MV-4-11 (cell line): ENCODE data around the gene RHOJ.
A peak's percentile ranks its signal among the peaks of the same experiment; 100 is the strongest.
"Not testable (repeated sequence)": the region's sequence is repeated elsewhere in the genome, so short reads cannot be mapped to it uniquely, and the experiment has no call there.

Source experiments
- DNase-seq: peaks from one replicate; lab custom pipeline; 2025; lab: John Stamatoyannopoulos, UW

Gene RHOJ

DNA sequence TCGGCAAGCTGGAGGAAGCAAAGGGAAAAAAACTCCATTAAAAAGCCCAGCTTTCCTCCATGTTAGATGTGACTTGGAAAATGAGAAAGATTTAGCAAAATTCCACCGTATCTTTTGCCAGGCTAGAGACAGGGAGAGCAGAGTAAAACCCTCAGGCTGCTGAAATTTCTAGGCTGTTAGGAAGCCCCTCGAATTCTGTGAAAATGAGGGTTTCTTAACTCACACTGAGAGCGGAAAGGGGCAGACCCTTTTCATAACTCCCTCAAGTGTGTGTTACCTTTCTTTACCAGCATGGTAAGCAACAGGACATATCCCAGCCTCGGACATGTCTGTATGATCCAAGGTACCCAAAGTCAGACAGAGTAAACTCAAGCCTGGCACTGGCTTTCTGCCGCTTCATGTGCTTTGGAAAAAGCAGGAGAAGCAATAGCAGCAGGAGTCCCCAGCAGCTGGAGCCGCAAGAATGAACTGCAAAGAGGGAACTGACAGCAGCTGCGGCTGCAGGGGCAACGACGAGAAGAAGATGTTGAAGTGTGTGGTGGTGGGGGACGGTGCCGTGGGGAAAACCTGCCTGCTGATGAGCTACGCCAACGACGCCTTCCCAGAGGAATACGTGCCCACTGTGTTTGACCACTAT lies at the start of gene RHOJ:
RHOJ (plus strand) TSS at position 37 of the 637 bp plus-strand sequence; CDS start at position 464, 427 bp downstream.
- no peak for DNase-seq

DNA sequence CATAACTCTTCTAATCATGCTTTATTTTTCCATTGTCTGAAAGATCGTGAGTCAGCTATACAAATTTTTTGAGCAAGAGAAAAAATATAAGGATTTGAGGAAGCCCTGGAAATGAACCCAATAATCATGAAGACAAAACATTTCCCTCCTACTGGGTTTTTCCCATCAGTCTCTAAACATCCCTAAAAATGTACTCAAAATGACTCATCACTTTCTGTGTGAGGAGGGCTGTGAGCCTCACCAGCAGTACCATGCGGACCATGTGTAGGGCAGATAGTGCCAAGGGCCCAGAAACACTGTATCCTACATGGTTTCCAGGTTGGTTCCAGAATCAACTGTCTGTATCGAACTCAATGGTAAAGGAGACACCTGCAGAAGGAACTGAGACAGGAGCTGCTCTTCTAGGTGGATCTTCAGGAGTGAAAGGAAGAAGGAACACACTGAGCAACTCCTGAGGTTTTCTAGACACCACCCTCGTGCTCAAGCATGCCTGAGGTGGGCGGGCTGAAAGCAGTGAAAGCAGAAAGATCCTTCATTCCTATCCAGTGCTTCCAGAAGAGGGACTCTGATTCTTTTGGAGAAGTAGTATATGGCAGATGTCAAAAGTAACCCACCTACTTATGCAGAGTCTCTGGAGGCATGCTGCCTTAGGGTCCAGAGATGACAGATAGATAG lies 48.6 kb upstream of the RHOJ start:
- no peak for DNase-seq

DNA sequence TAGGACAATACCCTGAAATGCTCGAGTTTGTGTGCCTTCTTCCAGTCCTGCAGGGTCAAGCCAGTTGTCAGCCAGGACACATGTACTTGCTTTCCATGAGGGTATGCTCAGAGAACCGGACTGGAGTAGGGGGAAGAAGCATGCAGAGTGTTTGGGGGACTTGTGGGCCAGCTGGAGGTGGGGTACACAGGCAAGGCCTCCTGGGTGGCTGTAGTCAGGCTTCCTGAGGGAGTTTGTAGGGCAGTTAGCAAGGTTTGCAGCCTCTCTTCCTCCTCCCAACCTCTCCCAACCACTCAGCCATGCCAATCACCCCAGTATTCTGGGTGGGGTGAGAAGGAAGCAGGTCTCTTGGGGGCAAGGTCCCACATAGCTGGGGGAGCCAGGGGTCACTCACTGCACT lies 47.0 kb upstream of the RHOJ start:
- DNase-seq: no peak

DNA sequence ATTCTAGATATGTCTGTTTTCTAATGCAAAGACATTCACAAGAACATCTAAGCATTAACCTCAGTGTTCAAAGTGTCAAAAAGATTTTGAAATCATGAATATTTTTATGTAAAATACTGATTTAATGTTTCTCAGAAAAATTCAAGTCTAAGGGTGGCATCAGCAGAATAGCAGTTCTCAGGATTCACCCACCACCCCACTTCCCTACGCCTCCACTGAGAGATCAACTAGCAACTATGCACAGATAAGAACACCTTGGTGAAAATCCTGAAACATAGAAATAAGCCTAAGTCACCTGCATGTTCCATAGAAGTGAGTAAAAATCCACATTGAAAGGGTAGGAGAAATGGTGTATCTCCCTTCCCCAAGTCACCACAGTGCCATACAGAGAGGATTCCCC lies 40.9 kb upstream of the RHOJ start:
- DNase-seq: no peak

DNA sequence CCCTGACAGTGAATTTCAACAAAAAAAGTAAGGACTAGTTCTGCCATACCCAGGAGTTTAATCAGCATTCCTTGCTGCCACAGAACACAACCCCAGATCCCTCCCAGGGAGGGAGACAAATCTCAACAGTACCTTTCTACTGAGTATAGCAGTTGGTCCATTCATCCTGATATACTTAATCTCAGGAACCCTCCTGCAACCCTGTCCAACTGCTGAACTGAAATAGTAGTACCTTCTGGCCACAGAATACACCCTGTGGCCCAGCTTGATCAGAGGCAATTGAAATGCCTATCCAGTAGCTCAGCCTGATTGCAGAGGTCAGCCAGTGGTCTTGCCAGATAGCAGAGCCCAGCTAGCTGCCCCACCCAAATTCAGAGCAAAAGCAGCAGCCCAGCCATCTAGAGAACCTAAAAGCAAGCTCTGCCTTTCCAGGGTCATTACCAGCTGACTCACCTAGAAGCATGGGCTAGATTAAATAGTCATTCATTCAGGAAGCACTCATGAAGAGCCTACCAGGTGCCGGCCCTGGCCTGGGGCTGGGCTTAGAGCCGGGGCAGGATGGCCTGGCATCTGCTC lies 40.0 kb upstream of the RHOJ start:
- DNase-seq: no peak

DNA sequence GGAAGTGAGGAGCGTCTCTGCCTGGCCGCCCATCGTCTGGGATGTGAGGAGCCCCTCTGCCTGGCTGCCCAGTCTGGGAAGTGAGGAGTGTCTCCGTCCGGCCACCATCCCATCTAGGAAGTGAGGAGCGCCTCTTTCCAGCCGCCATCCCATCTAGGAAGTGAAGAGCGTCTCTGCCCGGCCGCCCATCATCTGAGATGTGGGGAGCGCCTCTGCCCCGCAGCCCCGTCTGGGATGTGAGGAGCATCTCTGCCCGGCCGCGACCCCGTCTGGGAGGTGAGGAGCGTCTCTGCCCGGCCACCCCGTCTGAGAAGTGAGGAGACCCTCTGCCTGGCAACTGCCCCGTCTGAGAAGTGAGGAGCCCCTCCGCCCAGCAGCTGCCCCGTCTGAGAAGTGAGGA lies 39.0 kb upstream of the RHOJ start:
- not testable (repeated sequence) for DNase-seq

DNA sequence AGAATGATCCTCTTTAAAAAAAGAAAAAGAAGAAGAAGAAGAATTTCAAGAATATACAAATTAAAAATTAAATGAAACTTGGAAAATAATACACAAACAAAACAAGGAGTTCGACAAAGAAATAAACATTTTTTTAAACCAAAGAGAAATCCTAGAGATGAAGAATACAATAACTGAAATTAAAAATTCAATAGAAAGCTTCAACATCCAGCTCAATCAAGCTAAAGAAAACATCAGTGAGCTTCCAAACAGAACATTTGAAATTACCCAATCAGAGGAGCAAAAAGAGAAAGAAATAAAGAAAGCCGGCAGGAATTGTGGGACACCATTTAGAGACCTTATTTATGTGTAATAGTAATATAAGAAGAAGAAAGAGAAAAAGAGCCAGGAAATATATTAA lies 37.2 kb upstream of the RHOJ start:
- no peak for DNase-seq

DNA sequence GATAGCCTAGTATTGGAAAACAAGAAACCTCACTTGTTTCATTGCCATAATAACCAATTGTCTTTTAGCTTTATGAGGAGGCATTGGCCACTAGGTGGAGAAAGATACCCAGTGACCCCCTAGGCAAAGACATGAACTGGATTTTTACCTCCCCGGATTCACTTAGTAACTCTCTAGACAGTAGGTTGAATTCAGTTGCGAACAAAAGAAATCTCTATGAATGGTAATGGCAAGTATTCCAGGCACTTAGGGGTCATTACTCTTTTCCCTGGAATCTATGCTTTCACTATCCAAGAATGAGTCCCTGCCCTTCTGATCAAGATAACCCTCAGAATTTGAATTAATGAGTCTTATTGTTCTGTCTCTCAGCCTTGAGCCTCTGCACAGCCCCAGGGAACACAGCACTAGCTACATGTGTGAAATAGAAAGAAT lies 29.5 kb upstream of the RHOJ start:
- no peak for DNase-seq

DNA sequence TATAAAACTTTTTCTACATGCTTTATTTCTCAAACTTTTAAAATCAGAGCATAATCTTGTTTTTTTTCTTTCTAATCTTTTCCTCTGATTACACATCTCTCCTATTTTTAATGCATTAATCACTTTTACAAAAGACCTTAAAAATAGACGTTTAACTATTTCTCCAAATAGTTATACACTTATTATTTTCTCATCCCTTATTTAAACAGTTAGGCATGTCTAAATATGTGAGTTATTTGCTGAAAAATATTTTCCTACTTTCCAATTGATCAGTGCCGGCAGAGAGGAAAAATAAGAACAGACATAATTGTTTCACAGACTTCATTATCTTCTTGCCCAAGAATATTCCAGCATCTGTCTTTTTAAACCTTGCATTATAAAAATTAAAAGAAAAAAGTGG lies 28.7 kb upstream of the RHOJ start:
- no peak for DNase-seq

DNA sequence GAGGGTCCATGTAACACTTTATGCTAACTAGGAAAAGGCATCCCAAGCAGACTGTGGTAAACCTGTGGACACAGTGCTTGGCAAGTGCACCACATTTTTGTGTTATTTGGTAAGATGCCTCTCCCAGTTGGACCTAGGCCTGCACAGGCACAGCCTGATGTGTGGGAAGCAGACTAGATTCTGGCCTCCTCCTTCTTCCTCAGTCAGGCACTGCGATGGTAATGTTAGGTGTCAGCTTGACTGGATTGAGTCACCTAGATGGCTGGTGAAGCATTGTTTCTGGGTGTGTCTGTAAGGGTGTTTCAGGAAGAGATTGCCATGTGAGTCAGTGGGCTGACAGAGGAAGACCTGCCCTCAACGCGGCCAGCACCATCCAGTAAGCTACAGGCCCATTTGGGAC lies 25.3 kb upstream of the RHOJ start:
- no peak for DNase-seq

DNA sequence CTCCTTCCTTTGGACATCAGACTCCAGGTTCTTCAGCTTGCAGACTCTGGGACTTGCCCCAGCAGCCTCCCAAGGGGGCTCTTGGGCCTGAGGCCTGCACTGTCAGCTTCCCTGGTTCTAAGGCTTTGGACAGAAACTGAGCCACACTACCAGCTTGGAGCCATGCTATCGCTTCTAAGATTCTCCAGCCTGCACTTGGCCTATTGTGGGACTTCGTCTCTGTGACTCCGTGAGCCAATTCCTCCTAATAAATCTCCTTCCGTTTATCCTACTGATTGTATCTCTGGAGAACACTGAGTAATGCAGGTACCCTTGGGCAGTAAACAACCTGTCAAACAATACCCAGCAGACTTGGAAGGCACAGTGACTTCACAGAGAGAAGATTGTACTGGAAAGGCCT lies 24.9 kb upstream of the RHOJ start:
- DNase-seq: no peak

DNA sequence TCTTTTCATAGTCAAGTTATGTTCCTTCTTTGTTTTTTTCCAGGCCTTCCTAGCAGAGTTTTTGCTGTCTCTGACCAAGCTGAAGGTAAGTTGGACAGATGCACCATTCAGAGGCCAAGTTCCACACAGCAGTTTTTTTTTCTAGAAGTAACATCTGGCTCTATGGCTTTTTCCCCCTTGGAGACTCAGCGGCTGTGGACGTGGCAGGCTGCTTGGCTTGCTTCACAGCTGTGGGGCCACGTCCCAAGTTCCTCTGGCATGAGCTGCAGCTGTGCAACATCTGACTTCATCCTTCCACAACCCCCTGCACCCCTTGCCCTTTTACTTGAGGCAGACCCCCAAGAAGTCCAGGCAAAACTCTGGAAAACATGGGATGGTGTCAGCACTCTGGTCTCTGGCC lies 24.2 kb upstream of the RHOJ start:
- DNase-seq: no peak

DNA sequence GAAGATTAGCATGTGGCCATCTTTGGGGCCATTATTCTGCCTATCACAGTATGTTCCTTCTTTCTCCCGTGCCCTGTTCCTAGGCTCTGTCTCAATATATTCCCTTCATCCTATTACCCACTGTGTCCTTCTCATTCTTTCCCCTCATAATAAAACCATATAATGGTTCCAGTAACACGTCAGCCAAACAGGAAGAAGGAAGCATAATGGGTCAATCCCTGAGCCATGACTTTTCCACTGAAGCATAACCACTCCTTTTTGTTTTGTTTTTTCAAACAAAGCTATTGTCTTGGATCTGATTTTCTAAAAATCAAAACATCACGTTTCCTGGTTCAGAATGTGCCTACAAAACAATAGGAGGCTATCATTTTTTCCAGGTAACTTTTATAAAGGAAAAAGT lies 21.3 kb upstream of the RHOJ start:
- DNase-seq: no peak

DNA sequence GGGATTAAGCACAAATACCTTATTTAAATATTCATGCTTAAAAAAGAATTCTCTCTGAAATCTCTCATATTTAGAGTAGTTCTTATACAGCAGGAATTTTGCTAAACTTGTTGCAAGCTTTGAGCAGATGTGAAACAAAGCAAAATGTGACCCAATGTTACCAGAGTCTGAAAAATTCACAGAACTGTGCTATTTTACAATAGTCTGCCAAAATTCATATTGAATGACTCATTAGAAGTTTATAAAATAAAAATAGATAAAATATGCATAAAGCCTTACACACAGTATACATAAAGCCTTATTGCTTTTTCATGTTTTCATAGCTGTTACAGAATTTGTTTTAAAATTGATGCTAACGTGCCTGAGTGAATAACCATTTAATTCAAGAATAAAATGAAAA lies 17.8 kb upstream of the RHOJ start:
- no peak for DNase-seq

DNA sequence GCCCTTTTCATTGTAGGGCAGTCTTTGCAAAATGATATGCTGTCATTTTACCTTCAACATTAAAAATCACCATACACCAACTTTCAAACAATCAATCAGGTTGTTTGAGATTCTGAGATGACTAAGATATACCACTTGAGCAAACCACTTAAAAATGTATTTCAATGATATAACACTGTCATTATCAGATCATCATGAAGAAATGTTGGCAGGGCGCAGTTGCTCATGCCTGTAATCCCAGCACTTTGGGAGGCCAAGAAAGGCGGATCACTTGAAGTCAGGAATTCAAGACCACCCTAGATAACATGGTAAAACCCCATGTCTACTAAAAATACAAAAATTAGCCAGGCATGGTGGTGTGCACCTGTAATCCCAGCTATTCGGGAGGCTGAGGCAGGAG lies 13.0 kb upstream of the RHOJ start:
- DNase-seq: no peak

DNA sequence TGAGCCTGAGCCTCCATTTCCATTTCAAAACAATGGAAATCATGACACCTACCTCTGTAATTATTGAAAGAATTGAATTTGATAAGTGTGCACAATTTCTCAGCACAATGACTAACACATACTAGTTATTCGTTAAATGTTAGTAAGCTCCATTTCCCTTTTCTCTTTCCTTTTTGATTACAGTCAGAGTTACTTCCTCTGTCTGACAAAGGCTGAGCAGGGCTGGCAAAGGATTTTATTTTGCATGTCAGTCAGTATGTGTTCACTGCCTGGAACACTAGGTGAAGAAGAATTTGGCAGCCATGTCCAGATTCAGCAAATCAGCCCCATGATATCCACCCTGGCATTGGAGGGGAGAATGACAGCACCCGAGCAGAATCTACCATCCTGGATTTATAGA lies 12.2 kb upstream of the RHOJ start:
- peak; percentile 62 for DNase-seq

DNA sequence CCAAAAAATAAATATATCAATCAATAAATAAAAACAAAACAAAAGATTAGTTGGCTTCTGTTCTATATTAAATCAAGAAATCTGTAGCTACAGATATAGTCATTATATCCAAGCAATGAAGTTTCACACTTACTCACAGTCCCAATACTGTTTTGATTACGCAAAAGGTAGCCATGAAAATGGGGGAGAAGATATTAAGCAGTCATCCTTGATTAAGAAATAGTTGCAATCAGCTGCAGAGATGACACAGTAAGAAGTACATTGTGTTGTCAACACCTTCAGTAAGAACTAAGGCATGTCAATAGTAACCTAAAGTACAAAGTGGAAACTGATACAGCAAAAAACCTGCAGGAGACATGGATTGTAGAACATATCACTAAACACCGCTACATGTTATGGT lies 11.0 kb upstream of the RHOJ start:
- no peak for DNase-seq

DNA sequence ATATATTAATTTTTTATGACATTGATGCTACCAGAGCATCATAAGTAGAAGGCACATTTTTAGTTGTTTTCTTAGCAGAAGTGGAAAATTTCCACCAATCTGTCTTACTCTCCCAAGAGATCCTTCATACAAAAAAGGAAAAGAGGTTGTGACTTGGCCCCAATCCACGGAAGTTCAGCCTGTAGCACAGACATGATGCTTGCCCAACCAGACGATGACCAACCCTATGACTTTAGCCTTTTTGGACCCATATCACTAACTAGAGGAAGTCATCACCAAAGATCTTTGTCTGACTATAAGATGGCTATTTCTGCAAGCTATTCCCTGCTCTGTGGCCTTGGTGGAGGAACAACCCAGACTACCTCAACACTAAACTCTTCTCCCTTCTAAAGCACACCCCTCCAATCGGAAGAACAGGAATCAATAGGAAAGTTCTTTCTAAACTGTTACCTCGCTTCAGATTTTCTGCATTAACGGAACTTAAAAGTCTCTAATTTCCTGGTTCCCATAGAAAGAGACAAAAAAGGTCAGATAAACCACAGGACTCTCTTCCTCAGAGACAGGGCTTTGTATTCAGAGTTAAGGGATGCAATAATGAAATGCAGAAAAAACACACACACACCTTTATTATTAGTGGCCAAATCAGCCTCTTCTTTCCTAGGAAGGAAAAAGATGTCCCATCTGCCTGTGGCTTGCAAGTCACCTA lies 4.1 kb upstream of the RHOJ start:
- DNase-seq: no peak

DNA sequence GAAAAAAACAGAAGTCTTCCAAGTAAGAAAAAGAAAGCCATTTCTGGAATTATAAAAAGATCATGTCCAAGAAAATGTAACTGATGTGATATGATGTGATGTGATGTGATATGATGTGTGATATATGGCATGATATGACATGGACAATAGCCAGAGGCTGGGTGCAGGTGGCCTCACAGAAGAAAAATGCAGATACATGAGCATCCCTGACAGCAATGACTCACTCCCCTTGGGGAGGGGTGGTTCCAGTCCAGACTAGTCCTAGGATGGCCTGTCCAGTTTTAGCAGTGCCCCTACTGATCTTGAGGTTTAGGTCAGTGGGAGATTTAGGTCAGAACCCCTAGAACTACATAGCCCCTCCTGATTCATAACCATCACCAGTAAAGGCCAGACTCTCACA lies 3.5 kb upstream of the RHOJ start:
- DNase-seq: no peak

DNA sequence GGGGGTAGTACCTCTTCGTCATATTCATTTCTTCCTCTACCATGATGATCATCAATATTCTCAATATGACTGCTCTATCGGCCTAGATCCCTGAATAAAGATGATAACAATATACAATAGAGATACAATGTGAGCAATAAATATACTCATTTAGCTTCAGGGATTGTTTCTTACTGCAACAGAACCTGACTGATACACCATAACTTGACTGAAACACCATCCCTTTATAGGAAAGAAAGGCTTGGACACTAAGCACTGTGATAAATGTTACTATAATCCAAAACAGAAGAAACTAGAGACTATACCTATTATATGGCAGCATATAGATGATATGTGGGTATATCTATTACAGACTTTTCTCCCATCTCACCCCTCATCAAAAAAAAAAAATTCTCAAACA lies 1.2 kb upstream of the RHOJ start:
- DNase-seq: no peak

DNA sequence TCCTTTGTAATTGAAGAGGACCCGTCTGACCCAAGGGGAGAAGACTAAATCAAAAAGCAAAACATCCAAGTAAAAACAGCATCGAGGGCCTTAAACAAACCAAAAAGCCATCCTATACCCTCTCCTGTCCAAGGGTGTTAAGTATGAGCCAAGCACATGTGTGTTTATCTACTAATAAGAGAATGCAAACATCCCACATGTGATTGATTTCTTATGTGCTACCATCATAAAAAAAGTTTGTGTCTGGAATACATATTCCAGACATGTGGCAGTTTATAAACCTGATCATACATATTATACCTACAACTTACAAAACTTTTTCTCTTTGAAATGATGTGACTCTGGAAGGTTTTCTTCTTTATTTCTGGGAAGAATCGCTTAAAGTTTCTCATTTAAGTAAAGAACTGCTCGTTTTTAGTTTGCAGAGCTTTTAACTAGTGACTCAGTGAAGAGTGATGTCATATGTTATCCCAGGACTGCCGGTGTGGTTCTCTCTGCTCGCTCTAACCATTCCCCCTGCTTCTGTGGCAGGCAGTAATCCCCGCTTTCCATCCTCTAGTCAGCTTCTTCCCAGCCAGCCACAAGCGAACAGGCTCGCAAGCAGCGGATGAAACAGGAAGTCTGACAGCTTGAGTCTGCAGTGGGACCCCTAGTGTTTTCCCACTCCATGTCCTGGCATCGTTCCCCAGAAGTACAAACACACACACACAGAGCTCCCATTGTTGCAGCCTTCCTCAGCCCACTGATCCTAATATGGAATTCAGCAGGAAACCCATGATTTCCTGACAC lies 431 bp upstream of the RHOJ start:
- DNase-seq: no peak

DNA sequence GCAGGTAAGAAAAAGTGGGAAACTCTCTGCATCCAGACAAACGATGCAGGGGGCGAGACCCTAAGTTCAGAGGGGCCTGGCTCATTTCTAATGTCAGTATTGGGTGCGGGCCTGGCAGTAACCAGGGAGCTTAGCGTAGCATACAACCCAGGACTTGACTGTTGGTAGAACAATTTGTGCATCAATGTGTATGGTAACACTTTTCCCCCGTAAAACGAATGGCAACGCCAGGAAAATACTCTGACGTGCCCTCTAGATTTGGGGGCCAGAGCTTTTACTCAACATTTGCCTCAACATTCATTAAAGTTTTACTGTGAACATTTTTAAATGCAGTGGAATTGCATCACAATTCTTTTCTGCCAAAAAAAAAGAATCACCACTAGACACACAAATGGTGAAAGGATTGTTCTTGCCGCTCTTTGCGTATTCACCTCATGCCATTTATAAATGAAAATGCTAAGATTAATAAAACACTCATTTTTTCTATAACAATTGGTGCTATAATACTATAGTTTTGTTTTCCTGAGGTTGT lies 867 bp downstream of the RHOJ start:
- DNase-seq: no peak
